COR-L47 (cell line): ENCODE measurements around the gene CHM.
"Not testable (repeated sequence)": the region's sequence is repeated elsewhere in the genome, so short reads cannot be mapped to it uniquely, and the experiment has no call there.

Experiments used
- DNase-seq: peaks from one replicate; lab custom pipeline; 2025; lab: John Stamatoyannopoulos, UW

Gene CHM

GRCh38 chrX:85995641-85996040 lies 51.7 kb downstream of the CHM start:
- no peak for DNase-seq

- DNase-seq = no peak
Observed at GRCh38 chrX:85994797-85995196, 52.6 kb downstream of the CHM start.

DNA sequence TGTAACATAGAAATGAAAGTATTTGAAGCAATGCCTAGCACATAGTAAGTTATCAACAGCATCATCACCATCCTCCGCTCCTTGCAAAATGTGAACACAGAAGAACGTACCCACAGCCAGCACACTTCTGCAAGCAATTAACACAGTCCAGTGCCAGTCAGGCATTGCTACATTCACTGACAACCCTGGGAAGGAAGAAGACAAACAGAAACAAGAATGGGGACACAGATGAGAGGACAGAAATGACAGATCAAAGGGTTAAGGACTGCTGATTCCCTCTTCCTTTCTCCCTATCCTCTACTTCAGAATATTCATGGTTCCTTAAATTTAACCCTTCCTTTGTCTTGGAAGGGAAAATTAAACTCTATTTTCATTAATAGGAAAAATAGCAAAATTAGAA lies 53.1 kb downstream of the CHM start:
- DNase-seq = no peak

DNA sequence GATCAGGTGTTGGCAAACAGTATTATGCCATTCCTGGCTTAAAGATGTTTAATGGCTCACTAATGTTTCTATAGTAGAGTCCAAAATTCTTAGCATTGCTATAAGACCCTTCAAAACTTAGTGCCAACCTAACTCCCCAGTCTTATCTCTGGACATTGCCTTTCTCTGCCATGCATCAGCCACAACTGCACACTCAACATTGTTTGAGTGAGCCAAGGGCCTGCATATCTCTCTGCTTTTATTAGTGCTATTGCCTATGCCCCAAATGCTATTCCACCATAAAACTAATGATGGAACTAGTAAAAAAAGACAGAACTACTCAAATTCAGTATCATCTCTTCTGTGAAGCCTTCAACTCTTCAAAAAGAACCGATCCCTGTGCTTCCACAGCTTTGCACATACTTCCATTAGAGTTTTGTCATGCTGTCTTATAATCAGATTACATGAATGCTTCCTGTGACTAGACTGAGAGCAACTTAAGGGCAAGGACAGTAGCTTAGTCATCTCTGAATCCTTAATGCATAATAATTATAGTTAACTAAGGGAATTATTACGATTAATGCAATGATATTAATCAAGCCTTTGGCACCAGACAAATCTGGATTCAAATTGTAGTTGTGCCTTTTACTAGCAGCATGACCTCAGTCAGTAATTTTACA lies 53.7 kb downstream of the CHM start:
- DNase-seq = no peak

DNA sequence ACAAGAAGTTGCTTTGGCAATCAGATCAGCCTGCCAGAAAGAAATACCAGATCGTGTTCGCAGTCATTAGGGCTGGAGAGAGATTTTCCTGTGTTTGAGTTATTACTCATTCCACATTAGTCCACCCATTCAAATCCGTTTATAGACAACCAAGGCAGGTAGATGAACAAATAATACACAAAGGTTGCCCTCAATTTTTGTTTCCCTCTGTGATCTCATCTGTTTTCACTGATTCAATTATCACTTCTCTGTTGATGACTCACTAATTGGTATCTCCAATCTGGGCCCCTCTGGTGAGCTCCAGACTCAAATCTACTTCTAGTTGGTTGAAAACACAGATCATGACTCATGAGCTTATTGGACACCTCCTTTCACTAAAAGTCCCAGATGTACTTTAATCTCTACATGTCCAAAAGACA lies 54.5 kb downstream of the CHM start:
- DNase-seq = peak; percentile 1

- no peak for DNase-seq
Observed at GRCh38 chrX:85988353-85988752, 59.0 kb downstream of the CHM start.

- DNase-seq = no peak
Observed at GRCh38 chrX:85980286-85980685, 67.1 kb downstream of the CHM start.

- DNase-seq = no peak
Observed at GRCh38 chrX:85977218-85977617, 70.1 kb downstream of the CHM start.

DNA sequence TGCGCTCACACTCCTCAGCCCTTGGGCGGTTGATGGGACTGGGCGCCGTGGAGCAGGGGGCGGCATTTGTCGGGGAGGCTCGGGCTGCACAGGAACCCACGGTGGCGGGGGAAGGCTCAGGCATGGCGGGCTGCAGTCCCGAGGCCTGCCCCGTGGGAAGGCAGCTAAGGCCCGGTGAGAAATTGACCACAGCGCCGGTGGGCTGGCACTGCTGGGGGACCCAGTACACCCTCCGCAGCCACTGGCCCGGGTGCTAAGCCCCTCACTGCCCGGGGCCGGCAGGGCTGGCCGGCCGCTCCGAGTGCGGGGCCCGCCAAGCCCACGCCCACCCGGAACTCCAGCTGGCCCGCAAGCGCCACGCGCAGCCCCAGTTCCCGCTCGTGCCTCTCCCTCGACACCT lies 75.0 kb downstream of the CHM start:
- not testable (repeated sequence) for DNase-seq

DNA sequence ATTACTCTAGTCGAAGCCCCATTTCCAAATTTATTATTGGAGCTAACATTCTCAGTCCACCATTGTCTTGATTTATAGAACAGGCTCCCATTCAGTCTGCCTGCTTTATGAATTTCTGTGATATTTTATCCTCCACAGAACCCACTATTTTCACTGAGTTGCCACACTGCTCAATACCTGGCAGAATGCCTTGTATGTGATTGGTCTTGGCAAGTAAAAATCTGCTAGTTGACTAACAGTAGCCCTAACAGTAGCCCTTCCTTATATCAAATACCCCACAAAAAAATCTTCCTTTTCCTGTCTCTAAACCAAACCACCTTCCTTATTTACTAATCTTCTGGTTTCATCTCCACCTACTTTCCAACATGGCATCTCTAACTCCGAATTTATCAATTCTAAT lies 82.6 kb downstream of the CHM start:
- no peak for DNase-seq

- no peak for DNase-seq
Observed at GRCh38 chrX:85963736-85964135, 83.6 kb downstream of the CHM start.

DNA sequence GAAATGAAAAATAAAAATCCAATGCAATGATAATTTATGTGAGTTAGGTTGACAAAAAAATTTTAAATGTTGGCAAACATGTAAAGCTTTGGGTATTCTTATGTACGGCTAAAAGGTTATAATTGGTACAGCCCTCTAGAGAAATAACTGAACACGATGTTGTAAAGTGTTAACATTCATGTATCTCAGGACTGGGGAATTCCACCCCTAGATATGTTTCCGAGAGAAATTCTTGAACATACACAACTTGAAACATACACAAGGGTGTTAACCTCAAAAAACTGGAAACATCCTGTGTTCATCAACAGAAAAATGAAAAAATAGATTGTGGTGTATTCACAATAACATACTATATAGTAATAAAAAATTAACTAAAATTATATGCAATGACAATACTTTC lies 91.8 kb downstream of the CHM start:
- DNase-seq = no peak

DNA sequence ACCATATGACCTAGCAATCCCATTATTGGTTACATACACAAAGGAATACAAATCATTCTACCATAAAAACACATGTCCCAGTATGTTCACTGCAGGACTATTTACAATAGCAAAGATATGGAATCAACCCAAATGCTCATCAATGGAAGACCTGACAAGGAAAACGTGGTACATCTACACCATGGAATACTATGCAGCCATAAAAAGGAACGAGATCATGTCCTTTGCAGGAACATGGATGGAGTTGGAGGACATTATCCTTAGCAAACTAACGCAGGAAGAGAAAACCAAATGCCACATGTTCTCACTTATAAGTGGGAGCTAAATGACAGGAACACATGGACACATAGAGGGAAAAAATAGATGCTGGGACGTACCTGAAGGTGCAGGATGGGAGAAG lies 102.6 kb downstream of the CHM start:
- not testable (repeated sequence) for DNase-seq

DNA sequence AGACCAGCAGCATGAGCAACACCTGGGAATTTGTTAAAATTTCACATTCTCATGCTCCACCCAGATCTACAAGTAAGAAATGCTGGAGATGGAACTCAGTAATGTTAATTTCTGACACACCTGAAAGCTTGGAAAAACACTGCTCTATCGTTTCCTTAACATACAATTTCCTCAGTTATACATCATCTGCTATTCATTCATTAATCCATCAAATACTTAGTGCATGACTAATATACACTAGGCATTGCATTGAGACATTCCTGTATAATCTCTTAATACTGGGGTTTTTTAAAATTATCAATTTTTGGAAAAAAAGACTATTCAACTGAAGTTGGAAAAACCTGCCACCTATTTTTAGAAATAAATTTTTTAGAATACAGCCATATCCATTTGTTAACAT lies 106.1 kb downstream of the CHM start:
- no peak for DNase-seq

DNA sequence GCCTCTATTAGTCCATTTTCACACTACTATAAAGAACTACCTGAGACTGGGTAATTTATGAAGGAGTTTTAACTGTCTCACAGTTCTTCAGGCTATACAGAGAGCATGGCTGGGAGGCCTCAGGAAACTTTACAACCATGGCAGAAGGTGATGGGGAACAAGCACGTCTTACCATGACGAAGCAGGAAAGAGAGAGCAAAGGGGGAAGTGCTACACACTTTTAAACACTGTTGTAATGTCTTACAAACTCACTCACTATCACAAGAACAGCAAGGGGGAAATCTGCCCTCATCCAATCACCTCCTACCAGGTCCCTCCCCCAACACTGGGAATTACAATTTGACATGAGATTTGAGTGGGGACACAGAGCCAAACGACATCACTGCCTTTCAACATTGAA lies 107.4 kb downstream of the CHM start:
- DNase-seq = not testable (repeated sequence)

DNA sequence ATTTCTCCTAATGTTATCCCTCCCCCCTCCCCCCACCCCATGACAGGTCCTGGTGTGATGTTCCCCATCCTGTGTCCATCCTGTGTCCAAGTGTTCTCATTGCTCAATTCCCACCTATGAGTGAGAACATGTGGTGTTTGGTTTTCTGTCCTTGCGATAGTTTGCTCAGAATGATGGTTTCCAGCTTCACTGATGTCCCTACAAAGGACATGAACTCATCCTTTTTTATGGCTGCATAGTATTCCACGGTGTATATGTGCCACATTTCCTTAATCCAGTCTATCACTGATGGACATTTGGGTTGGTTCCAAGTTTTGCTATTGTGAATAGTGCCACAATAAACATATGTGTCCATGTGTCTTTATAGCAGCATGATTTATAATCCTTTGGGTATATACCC lies 113.0 kb downstream of the CHM start:
- not testable (repeated sequence) for DNase-seq

DNA sequence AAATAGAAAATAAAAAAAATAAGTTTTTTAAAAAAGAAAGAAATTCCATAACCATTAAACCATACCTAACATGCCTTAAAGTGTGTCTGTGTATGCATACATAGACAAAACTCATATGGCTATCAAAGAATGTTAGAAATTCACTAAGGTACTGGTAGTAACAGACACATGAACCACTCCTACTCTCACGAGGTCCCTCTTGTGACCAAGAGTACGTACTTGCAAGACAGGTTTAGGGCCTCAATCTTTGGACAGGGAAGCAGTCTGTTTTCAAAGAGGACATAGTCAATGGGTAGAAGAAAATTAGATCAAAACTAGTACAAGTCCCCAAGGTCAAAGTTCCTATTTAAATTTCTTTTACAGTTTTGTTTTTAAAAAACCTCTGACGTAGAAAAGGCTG lies 117.3 kb downstream of the CHM start:
- DNase-seq = no peak

- DNase-seq = no peak
Observed at GRCh38 chrX:85928606-85929005, 118.8 kb downstream of the CHM start.

- DNase-seq = no peak
Observed at GRCh38 chrX:85927740-85928139, 119.6 kb downstream of the CHM start.

GRCh38 chrX:85922821-85923220 lies 124.5 kb downstream of the CHM start:
- no peak for DNase-seq

GRCh38 chrX:85916656-85917280 lies 130.6 kb downstream of the CHM start:
- not testable (repeated sequence) for DNase-seq

DNA sequence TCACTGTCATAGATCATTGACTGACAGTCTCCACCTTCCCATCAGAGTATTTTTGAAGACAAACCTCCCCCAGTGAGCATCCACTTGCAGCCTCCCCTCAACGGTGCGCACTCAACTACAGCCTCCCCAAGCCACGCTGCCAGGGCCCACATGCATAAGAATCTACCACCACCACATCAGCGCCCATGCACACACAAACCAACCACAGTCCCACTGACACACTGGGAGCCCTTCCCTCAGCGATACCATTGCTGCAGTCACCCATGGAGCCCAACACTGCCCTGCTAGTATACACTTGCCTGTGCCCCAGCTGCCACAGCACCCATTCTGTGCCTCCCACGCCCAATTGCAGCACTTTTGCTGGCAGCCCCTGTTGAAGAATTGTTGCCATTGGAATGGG lies 132.9 kb downstream of the CHM start:
- DNase-seq = no peak

DNA sequence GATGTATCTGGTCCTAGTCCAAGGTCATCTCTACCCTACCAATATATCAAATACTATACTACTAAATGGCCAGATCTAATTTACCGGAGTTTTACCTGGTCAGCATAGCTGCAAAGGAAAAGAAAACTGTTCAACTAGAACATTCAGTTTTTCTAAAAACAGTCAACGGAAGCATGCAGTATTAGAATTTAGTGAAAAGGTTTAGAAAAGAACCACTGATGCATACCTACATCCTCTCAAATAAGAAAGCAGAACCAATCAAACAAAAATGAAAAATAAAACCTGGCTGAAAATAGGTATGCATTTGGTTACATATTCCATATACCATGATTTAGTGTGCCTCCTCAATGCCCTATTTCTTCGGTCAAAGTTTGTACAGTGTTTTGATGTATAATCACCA lies 140.0 kb downstream of the CHM start:
- DNase-seq = no peak

DNA sequence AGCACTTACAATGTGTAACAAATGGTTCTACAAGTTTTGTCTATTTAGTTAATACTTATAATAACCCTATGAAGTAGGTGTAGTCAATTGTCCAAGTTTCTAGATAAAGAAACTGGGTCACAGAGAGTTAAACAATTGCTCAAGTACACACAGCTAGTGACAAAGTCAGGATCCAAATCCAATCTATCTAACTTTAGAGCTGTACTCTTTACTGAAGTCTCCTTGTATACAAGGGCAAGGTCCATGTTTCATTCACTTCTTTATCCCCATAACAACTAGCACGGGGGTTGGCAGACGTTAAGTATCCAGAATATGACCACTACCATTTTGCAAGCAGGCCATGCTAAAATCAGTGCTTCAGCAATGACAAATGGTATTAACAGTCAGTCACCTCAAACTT lies 141.0 kb downstream of the CHM start:
- no peak for DNase-seq
